ENCODE measurements around the gene AGRN.

AGRN gene

DNA sequence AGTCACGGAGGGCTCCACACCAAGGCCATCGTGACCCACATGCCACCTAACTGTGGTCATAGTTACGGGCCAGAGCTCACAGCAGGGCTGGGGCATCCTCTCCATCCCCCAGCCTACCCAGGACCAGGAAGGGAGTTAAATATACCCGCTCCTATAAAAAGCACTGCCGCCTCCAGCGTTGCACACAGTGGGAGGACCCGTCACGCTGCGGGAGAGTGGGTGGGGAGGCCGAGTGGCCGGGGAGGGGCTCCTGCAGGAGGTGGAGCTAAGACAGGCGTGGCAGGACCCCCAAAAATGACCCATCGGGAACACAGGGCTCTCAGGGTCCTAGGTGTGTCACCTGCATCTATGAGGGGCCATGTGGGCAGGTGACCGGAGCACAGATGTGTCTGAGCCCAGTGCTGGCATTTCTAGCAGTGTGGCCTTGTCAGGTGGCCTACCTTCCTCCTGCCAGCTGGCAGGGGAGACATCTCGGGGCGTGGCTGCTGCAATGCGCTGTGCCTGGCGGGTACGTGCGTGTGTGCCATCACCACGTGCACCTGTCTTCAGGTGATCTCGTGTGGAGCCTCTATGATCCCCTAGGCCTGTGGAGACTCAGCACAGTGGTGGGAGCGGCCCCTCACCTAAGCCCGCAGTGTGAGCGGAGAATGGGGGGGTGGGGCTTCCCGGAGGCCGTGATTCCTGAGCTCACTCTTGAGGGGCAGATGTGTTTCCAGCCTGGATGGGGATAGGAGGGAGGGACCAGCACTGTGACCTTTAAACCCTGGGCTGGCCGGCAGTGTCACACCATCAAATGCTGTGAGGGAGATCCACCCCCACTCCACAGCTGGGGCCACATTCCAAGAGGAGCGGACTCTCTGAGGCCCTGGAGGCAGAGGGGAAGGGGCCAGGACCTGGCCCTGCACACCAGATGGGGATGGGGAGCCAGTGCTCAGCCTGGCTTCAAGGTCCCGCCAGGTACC, 17.7 kb downstream of the AGRN start:
- ATAC-seq, result no peak
- no peak for TF ChIP-seq ARNTL (CRISPR knock-in tag; IDR thresholded peaks at IDR 0.05; ENCODE audit: borderline replicate concordance, low read depth)
- TF ChIP-seq, protein P1, sequence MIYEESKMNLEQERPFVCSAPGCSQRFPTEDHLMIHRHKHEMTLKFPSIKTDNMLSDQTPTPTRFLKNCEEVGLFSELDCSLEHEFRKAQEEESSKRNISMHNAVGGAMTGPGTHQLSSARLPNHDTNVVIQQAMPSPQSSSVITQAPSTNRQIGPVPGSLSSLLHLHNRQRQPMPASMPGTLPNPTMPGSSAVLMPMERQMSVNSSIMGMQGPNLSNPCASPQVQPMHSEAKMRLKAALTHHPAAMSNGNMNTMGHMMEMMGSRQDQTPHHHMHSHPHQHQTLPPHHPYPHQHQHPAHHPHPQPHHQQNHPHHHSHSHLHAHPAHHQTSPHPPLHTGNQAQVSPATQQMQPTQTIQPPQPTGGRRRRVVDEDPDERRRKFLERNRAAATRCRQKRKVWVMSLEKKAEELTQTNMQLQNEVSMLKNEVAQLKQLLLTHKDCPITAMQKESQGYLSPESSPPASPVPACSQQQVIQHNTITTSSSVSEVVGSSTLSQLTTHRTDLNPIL (CRISPR knock-in tag; IDR thresholded peaks at IDR 0.05; ENCODE audit: low read depth), result no peak
- no peak for TF ChIP-seq ZNF565 (CRISPR knock-in tag; conservative IDR thresholded peaks at IDR 0.05; ENCODE audit: low read depth)
- TF ChIP-seq PPARA (CRISPR knock-in tag; IDR thresholded peaks at IDR 0.05; ENCODE audit: borderline replicate concordance), result no peak
- TF ChIP-seq ZC3H10 (CRISPR knock-in tag; IDR thresholded peaks at IDR 0.05), result no peak
- TF ChIP-seq TOX (CRISPR knock-in tag; IDR thresholded peaks at IDR 0.05; ENCODE audit: borderline replicate concordance), result no peak
- TF ChIP-seq ZNF70 (CRISPR knock-in tag; IDR thresholded peaks at IDR 0.05), result no peak
- no peak for TF ChIP-seq ZFP30 (CRISPR knock-in tag; IDR thresholded peaks at IDR 0.05)
- TF ChIP-seq CSDC2 (CRISPR knock-in tag; IDR thresholded peaks at IDR 0.05), result no peak
- TF ChIP-seq ESRRG (CRISPR knock-in tag; IDR thresholded peaks at IDR 0.05), result no peak
- no peak for TF ChIP-seq ZFP3 (CRISPR knock-in tag; IDR thresholded peaks at IDR 0.05)

DNA sequence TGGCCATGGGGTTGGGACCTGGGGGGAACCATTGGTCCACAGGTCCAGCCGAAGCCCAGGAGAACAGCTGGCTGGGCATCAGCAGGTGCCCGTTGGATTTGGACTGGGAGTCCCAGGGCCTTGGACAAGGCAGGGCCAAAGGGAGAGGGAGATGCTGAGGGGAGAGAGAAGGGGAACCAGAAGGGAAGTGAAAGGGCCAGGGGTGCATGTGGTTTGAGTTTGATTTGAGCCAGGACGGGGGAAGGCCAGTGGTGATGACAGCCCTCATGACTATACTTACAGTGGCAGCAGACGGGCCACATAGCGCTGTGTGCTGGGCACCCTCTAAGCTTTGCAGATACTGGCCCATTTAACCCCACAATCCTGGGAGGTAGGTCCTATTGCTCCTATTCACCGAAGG, 18.8 kb downstream of the AGRN start:
- TF ChIP-seq OSR1 (CRISPR knock-in tag; IDR thresholded peaks at IDR 0.05) (no peak), ESRRG (CRISPR knock-in tag; IDR thresholded peaks at IDR 0.05) (no peak), ZNF565 (CRISPR knock-in tag; conservative IDR thresholded peaks at IDR 0.05; ENCODE audit: low read depth) (no peak), ZNF70 (CRISPR knock-in tag; IDR thresholded peaks at IDR 0.05) (no peak), TOX (CRISPR knock-in tag; IDR thresholded peaks at IDR 0.05; ENCODE audit: borderline replicate concordance) (no peak)
- TF ChIP-seq, protein P2, sequence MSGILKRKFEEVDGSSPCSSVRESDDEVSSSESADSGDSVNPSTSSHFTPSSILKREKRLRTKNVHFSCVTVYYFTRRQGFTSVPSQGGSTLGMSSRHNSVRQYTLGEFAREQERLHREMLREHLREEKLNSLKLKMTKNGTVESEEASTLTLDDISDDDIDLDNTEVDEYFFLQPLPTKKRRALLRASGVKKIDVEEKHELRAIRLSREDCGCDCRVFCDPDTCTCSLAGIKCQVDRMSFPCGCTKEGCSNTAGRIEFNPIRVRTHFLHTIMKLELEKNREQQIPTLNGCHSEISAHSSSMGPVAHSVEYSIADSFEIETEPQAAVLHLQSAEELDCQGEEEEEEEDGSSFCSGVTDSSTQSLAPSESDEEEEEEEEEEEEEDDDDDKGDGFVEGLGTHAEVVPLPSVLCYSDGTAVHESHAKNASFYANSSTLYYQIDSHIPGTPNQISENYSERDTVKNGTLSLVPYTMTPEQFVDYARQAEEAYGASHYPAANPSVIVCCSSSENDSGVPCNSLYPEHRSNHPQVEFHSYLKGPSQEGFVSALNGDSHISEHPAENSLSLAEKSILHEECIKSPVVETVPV (CRISPR knock-in tag; IDR thresholded peaks at IDR 0.05), result no peak
- TF ChIP-seq, protein P3, sequence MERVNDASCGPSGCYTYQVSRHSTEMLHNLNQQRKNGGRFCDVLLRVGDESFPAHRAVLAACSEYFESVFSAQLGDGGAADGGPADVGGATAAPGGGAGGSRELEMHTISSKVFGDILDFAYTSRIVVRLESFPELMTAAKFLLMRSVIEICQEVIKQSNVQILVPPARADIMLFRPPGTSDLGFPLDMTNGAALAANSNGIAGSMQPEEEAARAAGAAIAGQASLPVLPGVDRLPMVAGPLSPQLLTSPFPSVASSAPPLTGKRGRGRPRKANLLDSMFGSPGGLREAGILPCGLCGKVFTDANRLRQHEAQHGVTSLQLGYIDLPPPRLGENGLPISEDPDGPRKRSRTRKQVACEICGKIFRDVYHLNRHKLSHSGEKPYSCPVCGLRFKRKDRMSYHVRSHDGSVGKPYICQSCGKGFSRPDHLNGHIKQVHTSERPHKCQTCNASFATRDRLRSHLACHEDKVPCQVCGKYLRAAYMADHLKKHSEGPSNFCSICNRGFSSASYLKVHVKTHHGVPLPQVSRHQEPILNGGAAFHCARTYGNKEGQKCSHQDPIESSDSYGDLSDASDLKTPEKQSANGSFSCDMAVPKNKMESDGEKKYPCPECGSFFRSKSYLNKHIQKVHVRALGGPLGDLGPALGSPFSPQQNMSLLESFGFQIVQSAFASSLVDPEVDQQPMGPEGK (CRISPR knock-in tag; IDR thresholded peaks at IDR 0.05; ENCODE audit: borderline replicate concordance), result no peak
- TF ChIP-seq, protein P4, sequence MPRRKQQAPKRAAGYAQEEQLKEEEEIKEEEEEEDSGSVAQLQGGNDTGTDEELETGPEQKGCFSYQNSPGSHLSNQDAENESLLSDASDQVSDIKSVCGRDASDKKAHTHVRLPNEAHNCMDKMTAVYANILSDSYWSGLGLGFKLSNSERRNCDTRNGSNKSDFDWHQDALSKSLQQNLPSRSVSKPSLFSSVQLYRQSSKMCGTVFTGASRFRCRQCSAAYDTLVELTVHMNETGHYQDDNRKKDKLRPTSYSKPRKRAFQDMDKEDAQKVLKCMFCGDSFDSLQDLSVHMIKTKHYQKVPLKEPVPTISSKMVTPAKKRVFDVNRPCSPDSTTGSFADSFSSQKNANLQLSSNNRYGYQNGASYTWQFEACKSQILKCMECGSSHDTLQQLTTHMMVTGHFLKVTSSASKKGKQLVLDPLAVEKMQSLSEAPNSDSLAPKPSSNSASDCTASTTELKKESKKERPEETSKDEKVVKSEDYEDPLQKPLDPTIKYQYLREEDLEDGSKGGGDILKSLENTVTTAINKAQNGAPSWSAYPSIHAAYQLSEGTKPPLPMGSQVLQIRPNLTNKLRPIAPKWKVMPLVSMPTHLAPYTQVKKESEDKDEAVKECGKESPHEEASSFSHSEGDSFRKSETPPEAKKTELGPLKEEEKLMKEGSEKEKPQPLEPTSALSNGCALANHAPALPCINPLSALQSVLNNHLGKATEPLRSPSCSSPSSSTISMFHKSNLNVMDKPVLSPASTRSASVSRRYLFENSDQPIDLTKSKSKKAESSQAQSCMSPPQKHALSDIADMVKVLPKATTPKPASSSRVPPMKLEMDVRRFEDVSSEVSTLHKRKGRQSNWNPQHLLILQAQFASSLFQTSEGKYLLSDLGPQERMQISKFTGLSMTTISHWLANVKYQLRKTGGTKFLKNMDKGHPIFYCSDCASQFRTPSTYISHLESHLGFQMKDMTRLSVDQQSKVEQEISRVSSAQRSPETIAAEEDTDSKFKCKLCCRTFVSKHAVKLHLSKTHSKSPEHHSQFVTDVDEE (CRISPR knock-in tag; IDR thresholded peaks at IDR 0.05), result no peak
- no peak for ATAC-seq

DNA sequence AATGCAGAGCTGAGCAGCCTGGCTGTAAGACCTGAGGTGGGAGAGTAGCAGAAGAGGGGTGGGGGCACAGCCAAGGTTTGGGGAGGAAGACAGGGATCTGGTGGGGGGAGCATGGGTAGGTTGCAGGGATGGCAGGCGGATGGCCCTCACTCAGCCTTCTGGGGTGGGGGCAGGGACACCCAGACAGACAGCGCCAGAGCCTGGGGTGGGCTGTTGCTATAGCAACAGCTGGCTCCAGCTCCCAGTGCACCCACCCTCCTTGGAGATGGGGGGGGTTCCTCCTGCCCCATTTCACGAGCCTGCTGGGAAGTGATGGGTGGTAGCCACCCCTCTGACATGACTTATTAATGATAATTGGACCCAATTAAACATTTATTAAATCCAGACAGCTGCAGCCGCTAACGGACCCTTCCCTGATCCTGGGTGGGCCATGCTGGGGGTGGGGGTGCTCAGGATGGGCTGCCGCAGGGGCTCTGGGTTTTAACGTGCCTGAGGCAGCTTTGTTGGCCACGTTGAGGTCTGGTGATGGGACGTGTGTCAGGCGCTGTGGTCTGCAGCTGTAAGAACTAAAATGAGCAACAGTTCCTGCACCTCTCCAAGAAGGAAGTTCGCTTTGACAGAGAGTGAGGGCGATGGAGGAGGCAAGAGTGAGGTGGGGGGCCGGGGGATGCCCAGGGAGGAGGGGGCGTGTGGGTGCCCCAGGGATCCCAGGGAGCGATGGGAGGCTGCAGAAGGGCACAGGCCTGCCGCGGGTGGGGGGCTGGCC, 19.4 kb downstream of the AGRN start:
- no peak for TF ChIP-seq BACH2 (CRISPR knock-in tag; IDR thresholded peaks at IDR 0.05; ENCODE audit: borderline replicate concordance)
- no peak for TF ChIP-seq SNAI2 (CRISPR knock-in tag; IDR thresholded peaks at IDR 0.05)
- TF ChIP-seq, protein P3 (CRISPR knock-in tag; IDR thresholded peaks at IDR 0.05; ENCODE audit: borderline replicate concordance), result no peak
- no peak for TF ChIP-seq OSR1 (CRISPR knock-in tag; IDR thresholded peaks at IDR 0.05)
- no peak for TF ChIP-seq ARNTL (CRISPR knock-in tag; IDR thresholded peaks at IDR 0.05; ENCODE audit: borderline replicate concordance, low read depth)
- TF ChIP-seq ZNF8 (CRISPR knock-in tag; IDR thresholded peaks at IDR 0.05), result no peak
- TF ChIP-seq ZNF70 (CRISPR knock-in tag; IDR thresholded peaks at IDR 0.05), result no peak
- TF ChIP-seq ZFP3 (CRISPR knock-in tag; IDR thresholded peaks at IDR 0.05), result no peak
- ATAC-seq, result no peak

Data from SK-N-SH treated with all-trans-retinoic acid at 6 μM for 48 hours (cell line).